ENCODE data around the gene XXYLT1.
"Not testable (repeated sequence)": the region's sequence is repeated elsewhere in the genome, so short reads cannot be mapped to it uniquely, and the experiment has no call there.

Gene XXYLT1, protein sequence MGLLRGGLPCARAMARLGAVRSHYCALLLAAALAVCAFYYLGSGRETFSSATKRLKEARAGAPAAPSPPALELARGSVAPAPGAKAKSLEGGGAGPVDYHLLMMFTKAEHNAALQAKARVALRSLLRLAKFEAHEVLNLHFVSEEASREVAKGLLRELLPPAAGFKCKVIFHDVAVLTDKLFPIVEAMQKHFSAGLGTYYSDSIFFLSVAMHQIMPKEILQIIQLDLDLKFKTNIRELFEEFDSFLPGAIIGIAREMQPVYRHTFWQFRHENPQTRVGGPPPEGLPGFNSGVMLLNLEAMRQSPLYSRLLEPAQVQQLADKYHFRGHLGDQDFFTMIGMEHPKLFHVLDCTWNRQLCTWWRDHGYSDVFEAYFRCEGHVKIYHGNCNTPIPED

DNA sequence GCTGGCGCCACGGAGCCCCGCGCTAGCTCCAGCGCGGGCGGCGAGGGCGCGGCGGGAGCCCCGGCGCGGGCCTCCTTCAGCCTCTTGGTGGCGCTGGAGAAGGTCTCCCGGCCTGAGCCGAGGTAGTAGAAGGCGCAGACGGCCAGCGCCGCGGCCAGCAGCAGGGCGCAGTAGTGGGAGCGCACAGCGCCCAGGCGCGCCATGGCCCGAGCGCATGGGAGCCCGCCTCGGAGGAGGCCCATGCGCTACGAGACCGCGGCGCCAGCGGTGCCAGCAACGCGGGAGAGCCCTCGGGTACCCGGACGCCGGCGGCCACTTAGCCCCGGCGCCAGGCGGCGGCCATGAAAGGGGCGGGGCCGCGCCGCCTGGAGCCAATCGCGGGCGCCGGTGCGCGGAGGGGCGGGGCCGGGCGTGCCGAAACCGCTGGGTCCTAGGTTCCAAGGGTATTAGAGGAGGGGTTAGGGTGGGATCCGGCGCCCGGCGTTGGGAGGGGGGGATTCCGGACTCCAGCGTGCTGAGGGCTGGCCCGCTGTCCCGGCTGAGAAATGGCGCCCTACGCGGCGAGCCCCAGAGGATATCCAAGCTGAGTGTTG, at the start of gene XXYLT1:
TSS of gene XXYLT1 (minus strand) at position 343 of the 593 bp plus-strand sequence. CDS start at position 242, 101 bp downstream.
- DNase-seq = no peak

DNA sequence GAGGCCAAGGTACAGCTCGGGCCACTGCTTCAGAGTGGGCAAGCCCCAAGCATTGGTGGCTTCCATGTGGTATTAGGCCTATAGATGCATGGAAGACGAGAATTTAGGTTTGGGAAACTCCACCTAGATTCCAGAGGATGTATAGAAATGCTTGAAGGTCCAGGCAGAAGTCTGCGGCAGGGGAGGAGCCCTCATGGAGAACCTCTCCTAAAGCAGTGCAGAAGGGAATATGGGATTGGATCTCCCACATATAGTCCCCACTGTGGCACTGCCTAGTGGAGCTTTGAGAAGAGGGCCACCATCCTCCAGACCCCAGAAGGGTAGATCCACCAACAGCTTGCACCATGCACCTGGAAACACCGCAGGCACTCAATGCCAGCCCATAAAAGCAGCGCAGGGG, 48.1 kb upstream of the XXYLT1 start:
- no peak for DNase-seq

DNA sequence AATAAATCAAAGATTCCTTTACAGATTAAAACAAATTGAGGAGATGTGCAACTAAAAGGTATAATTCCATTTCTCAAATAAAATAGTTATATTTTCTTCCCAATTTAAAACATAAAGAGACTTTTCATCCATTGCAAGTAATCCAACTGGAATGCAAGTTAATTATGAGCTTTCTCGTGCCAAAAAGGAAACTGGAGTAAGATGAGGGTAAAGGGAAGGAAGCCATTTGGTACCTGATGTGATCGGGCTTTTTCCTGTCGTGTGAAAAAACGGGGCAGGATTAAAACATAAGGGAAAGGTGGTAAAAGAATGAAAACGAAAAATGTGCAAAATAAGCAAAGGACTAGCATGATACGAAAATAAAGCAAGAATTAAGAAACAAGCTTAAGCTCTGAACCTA, 41.8 kb upstream of the XXYLT1 start:
- no peak for DNase-seq

DNA sequence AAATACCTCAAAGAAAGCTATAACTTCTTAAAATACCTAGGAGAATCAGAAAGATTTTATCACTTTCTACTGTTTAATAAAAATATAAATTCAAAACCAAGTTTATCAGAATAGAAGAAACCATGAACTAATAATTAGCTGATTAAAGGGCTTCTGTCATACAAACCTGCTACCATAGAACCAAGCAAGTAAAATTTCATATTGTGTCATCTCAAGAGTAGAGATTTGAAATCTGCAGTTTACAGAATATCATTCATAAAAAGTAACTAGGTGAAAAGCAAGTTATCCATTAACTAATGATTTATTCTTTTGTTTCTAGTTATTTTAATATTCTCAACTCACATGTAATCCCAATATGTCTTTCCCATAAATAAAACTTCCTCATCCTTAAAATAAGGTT, 36.8 kb upstream of the XXYLT1 start:
- DNase-seq = no peak

DNA sequence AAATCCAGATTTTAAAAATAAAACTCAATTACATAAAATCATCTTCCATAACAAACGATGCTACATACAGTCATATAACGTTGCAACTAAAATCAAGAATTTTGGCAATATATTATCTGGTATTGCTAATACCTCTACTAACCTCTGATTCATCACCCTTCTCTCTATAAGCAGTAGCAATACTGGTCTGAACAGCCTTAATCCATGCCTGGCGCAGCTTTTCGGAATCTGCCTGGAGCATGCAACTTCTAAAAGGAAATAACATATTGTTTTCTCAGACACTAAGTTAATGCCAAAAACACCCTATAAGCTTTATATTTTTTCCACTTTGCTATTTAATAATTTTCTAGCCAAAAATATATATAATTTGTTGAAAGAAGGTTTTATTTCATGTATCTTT, 35.4 kb upstream of the XXYLT1 start:
- DNase-seq = no peak

DNA sequence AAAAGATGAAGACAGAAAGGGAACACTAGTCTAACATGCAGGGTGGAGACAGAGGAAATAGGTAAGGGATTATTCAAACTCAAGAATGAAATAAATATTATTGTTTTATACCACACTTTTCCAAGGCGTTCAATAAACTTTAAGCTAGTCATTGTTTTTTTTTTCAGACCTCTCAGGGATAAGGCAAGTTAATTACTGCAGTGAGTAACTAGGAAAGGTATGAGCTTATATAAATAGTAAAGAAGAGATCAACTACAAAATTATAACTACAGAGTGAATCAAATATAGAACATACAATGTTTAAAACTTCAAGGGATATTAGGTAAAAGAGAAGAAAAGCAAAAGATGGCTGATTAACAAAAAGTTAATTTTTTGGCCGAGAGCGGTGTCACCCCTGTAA, 31.5 kb upstream of the XXYLT1 start:
- no peak for DNase-seq

DNA sequence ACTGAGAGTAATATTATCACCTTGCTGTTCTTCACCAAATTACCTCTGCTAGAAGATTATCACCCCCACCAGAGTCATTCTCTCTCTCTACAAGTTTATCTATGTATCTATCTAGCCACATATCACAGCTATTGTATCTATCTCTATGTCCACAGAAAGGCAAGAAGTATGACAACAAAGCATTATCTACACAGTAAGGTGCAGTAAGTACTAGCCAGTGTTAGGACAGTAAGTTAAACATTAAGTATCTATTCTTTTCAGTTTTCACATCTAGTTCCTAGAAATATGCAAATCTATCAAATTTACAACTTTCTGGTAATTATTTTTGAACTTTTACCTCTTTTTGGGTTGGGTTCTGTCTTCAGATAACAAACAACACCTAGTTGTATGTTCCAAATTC, 26.5 kb upstream of the XXYLT1 start:
- no peak for DNase-seq

DNA sequence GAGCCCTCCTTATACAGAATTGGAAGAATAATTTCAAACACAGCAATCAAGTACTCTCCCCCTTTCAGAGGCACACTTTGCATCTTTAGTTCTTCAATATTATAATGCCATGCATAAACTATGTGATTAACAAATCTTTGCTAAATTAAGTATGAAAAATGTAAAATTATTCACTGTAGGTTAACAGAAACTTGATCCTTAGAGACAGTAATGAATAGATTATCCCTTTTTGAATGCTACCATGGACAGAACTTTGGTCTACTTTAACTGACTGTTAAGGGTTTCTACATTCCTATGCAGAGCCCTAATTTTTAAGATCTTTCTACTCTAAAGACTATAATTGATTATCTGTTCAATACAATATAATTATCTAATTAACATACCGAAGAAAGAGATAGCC, 25.7 kb upstream of the XXYLT1 start:
- DNase-seq = no peak

DNA sequence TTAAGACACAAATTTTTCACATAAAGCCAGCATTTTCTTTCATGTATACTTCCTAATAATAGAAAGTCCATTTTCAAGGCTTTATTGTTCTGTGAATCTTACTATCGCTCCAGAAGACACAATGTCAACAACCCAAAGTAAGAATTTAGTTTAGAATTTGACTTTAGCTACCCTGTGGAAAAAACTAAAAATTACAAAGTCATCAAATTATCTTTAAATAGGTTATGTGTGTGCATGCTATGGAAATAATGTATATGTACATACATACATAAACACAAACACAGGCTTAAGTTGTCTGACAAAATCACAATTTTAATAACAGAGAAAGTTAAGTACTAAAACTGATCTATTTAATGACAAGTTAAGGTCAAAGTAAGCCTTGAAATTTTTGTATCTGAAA, 20.2 kb upstream of the XXYLT1 start:
- DNase-seq = no peak

DNA sequence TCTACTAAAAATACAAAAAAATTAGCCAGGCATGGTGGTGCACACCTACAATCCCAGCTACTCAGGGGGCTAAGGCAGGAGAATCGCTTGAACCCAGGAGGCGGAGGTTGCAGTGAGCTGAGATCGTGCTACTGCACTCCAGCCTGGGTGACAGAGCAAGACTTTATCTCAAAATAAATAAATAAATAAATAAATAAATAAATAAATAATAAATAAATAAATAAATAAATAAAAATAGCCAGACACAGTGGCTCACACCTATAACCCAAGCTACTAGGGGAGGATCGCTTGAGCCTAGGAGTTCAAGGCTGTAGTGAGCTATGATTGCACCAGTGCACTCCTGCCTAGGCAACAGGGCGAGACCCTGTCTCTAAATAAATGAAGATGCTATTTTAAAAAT, 19.7 kb upstream of the XXYLT1 start:
- DNase-seq = not testable (repeated sequence)

DNA sequence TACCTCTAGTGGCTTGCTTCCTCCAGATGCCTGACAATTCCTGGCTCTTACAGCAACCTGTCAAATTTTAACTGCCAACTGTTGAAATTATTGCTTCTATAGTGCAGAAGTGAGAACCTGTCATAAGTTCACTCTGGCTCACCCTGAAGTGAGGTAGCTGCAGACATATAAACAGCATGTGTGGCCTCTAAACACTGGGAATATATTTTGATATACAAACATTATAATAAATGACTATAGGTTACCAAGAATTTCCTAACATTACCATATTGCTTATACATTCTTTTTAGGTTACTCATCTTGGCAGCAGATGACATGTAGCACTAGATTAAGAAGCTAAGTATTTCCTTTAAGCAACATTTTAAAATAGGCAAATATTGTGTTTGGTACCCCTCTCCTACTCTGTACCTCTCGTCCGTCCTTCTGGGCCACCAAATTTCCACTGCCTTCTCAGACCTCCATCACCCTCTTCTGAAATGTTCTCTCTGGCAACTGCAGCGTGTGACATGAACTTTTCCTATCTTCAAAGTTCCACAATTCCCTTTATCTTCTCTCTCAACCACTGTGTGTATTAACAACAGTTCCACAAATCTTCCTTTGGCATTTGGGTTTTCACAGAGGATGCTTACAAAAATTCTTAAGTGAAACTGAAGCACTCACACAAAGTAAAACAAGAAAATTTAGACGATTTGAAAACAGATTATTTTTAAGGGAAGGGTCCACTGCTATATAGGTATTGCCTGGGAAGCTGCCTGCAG, 15.3 kb upstream of the XXYLT1 start:
- DNase-seq = no peak

DNA sequence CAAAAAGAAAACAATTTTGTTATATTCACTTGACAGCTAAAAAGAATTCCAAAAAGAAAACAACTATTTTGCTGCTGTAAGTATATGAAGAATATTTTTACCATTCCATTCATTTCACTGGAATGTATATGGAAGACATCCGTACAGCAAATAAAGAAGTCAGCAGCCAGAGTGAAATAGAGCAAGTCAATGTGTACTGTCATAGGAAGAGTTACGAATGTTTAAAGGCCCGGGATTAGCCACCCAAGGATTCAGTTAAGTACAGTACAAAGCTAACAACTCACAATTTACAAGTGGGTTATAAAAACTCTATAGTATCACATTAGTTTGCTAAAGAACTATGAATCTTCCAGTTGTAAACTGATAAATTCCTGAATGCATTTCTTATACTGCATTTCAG, 14.4 kb upstream of the XXYLT1 start:
- DNase-seq = no peak

DNA sequence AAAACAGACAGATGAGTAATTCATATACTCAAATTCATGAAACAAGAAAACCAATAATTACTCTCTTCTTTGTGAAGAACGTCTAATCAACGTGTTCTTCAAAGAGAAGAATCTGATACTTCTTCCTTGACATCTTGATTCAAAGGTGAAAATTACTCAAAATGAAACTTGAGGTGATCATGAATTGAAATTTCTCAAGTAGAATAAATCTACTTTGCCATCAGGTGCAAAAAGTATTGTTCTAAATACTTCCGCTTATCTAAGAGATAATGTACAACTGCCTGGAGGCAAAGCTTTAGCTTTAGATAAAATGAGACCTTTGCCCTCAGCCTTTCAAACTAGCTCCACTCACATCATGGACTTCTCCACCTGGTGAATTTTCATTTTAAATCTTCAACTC, 13.9 kb upstream of the XXYLT1 start:
- DNase-seq = no peak

DNA sequence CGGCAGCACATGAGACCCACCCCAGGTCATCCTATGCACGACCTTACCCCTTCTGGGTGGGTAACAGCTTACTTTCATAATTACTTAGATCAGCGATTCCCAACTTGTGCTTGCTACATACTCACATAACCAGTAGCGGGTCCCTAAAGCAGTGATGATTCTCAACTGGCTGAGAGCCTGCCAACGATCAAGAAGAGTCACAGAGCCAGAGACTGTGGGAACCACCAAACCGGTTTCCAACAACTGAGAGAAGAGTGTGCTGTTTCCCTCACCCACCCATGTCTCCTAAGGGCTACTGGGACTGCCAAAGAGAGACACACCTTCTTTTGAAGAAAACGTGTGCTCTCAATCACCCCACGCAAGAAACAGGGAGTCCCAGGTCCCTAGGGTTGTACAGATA, 12.0 kb upstream of the XXYLT1 start:
- no peak for DNase-seq

DNA sequence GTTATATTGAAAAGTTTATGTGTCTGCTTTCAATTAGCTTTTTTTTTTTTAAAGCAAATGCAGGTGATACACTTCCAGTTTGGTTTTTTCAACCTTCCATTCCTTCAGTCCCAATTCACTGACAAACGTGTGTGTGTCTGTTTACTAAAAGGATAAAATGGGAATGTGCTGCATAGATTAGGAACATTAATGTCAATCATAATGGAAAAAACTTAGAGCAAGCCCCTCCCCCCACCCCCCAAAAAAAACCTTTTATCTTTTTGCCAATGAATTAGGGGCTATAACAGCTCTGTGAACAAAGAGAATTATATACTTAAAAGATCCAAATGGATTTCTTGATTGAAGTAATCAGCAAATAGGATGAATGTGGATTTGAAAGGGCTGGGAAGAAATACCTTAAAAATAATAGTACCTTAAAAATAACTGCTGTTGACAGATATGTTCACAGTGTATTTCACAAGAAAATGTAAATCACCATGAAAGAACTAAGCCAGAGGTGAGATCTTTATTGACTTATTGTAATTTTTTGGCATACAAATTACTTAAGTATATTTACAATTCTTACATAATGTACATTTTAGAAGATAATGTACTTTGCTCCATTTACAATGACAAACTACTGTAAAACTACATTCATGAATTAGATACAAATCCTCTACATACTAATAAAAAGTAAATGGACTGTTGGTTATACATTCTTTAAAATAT, 3.5 kb upstream of the XXYLT1 start:
- no peak for DNase-seq

DNA sequence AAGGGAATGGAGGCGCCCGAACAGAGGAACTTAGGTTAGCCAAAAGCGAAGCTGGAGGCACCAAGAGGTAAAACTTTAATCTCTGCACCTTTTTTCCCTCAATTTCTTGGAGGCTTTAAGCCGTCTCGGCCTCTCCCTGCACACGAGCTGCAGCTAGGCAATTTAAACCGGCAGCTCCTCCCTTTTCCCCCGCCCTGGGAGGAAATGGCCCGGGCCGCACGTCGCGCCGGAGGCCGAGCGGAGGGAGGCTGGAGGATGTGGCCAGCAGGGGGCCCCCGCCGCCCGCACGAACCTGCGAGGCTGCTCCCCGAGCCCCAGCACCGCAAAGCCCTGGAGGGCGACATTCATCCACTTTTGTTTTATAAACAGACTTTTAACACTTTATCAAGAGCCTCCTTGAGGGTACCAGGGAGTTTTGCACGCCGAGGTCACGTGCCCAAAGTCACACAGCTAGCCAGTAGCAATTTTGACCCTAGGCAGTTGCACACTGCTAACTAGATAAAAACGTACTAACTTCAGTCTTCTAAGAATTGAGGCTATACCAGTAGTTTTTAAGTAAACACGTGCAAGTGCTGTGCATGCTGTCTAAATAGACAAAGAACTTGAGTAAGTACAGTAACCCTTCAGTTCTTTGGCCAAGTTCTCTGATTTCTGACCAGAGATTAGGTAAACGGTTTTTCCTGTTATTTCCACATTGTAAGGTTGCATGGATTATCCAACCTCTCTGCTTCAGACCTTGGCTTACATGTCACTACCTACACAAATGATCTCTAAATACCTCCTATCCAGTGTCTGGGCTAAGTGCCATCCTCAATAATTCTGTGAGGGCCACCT, 668 bp upstream of the XXYLT1 start:
- peak; percentile 51 for DNase-seq

DNA sequence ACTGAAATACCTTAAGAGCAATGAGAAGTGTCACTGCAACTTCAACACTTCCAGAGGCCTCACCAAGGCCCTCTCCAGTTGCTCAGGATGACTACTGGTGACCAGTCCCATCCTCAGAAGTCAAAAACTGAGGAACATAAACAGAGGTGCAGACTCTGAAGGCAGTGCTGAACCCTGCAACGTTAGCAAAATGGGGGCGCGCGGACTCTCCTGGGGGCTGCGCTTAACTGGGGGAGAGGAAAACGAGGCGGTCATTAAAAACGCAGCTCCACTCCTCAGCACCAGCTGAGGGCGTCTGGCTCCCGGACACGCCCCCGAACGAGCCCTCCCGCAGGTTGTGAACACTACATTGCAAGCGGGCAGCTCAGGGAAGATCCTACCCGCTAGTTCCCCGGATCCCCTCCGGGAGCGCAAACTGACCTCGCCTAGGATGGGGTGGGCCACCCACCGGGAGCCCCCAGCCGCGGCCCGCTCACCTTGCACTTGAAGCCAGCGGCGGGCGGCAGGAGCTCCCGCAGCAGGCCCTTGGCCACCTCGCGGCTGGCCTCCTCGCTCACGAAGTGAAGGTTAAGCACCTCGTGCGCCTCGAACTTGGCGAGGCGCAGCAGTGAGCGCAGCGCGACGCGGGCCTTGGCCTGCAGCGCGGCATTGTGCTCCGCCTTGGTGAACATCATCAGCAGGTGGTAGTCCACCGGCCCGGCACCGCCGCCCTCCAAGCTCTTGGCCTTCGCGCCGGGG, 711 bp downstream of the XXYLT1 start:
- DNase-seq = no peak

DNA sequence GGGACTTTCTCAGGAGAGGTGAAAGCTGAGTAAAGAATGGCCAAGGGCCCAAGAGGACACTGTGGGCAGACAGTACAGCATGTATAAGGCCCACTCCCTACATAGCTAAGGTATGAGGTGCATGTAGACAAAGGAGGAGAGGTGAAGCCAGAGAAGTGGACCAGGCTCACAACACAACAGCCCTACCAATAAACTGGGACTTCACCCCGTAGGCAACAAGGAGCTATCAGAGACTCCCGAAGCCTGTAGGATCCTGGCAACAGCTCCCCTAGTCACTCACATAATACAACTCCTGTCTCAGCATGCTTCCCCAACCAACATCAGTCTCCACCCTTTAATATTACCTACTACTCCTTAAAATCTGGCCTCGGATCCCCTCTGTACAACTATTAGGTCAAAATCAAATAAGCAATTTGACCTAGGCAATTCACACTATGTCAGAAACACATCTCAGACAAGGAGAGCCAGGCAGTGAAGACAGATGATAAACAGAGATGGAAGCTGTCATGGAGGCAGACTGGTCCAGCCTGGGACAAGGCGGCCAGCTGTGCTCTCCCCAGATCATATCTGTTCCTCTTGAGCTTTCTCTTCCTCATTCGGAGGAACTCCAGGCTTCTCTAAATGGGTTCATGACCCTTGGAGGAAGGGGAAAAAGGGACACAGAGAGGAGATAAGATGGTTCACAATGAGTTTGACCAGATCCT, 1.4 kb downstream of the XXYLT1 start:
- DNase-seq = no peak

DNA sequence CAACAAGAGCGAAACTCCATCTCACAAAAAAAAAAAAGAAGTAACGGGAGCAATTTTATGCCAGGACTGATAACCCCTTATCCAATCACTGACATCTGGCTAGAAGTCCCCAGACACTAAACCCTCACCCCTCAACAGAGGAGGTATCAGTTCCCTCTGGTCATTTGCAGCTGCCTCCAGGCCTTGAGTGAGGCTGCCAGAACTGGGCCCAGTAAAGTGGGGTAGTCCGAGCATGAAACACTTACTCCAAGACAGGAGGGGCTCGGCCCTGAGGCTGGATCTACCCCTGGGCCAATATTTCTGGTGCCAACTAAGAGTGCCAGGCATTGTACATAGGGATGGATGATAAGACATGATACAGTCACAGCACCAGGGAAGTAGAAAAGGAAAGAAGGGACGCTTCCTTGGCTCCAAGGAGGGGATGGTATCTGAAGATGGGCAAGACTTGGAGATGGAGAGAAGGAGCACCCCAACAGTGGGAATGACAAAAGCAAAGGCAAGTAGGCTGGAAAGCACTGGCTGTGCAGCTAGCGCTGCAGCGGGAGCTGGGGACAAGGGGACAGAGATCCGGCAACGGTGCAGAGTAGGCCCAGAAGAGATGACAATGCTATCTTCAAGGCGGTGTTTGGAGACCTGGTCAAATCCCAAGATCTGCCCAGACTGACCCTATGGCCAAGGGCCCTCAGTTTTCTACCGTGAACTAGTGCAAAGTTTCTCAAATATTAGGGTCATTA, 2.2 kb downstream of the XXYLT1 start:
- no peak for DNase-seq

DNA sequence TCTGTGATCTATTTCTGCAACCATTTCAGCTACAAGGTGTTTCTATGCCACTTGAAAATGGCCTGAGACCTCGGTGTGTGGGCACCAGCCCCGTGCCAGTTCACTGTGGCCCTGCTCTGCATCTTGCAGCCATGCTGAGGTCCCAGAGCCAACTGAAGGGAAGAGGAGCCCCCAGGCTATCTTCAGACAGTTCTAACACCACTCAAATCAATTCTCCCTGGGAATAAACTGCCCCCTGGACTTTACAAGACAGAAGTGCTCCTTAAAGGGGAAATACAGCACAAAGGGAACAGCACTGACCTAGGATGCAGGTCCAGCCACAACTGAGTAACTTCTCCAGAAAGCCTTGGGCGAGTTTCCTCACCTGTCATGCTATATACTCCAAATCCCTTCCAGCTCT, 3.9 kb downstream of the XXYLT1 start:
- no peak for DNase-seq
